GM13977 (cell line): ENCODE measurements around the gene GSG1L.

Experiments used
- DNase-seq: peaks from one replicate; pipeline ENCODE4 v3.0.0; 2012; ENCODE audit warnings: low spot score
- CTCF ChIP-seq: IDR thresholded peaks from 2 replicates; pipeline ENCODE4 v1.5.1; 2012; ENCODE audit warnings: mild to moderate bottlenecking, control low read depth; ENCODE audit not compliant: insufficient read depth; ENCODE audit errors: extremely low read depth, missing control alignments
- in situ Hi-C: fragments of 300-500 bp; cut with MboI; formaldehyde crosslinking; loops from one replicate; pipeline ENCODE4 v1.12.0; 2022; ENCODE audit warnings: low sequenced_read_pairs, low pct_unique_long_range_greater_than_20kb, mixed read lengths, inconsistent platforms; ENCODE audit not compliant: unreplicated experiment

Gene GSG1L

GRCh38 chr16:27860091-27860490 lies 203.4 kb downstream of the GSG1L start:
- in situ Hi-C loops = no loop called here
- no peak for TF ChIP-seq CTCF
- DNase-seq = no peak

- in situ Hi-C loops = no loop called here
- peak; percentile 35 for TF ChIP-seq CTCF
- DNase-seq = no peak
These were observed 204.5 kb downstream of the GSG1L start for GRCh38 chr16:27859020-27859419.

GRCh38 chr16:27853651-27854050 lies 209.9 kb downstream of the GSG1L start:
- TF ChIP-seq CTCF = no peak
- DNase-seq = no peak
- in situ Hi-C loops = no loop called here

- DNase-seq = no peak
- in situ Hi-C loops = no loop called here
- TF ChIP-seq CTCF = no peak
These were observed 210.4 kb downstream of the GSG1L start for GRCh38 chr16:27853101-27853500.

GRCh38 chr16:27852681-27853080 lies 210.8 kb downstream of the GSG1L start:
- DNase-seq = no peak
- TF ChIP-seq CTCF = no peak
- in situ Hi-C loops = no loop called here

- no peak for TF ChIP-seq CTCF
These were observed 211.4 kb downstream of the GSG1L start for GRCh38 chr16:27852116-27852515.

GRCh38 chr16:27851586-27851985 lies 211.9 kb downstream of the GSG1L start:
- in situ Hi-C loops = no loop called here
- DNase-seq = no peak
- no peak for TF ChIP-seq CTCF

More at GRCh38 chr16:27852116-27852515, 211.4 kb downstream of the GSG1L start:
- in situ Hi-C loops = no loop called here
- no peak for DNase-seq
